Heart right ventricle (tissue), 16 donors: ENCODE measurements around the gene PLEKHH1. TPM values are rescaled to one million over a fixed set of nuclear protein-coding genes. Genes with fewer than 3 reads are reported as not detected.

Experiments
- ATAC-seq, 8 donors: fragments of 200-7000 bp; cut with Tn5 transposase; one replicate each; pipeline ENCODE4 v1.9.1; 2020; ENCODE audit warnings: mild to moderate bottlenecking in 8 of 8, moderate library complexity in 8 of 8, moderate number of reproducible peaks in 1 of 8
- DNase-seq, 2 donors: peaks; one replicate each; pipeline ENCODE4 v3.0.0-alpha.2; 2020
- H3K27ac ChIP-seq, 10 donors: fragments of 200-600 bp; sonication (generic) in 2 of 10; one replicate each; pipeline versions ENCODE4 v1.5.0 to v1.8.0; 2020 to 2022; ENCODE audit warnings: mild to moderate bottlenecking in 3 of 10
- H3K27me3 ChIP-seq, 7 donors: fragments of 200-600 bp; one replicate each; pipeline ENCODE4 v1.8.0; 2021 to 2022; ENCODE audit warnings: mild to moderate bottlenecking in 2 of 7
- H3K36me3 ChIP-seq, 9 donors: fragments of 200-600 bp; sonication (generic) in 1 of 9; one replicate each; pipeline versions ENCODE4 v1.5.0 to v1.8.0; 2020 to 2022; ENCODE audit warnings: mild to moderate bottlenecking in 2 of 9
- H3K4me1 ChIP-seq, 9 donors: fragments of 200-600 bp; sonication (generic) in 1 of 9; one replicate each; pipeline versions ENCODE4 v1.5.0 to v1.8.0; 2020 to 2022; ENCODE audit warnings: mild to moderate bottlenecking in 4 of 9
- H3K4me3 ChIP-seq, 10 donors: fragments of 200-600 bp; sonication (generic) in 2 of 10; one replicate each; pipeline versions ENCODE4 v1.5.0 to v1.8.0; 2020 to 2022; ENCODE audit warnings: mild to moderate bottlenecking in 7 of 10, moderate library complexity in 2 of 10
- H3K9me3 ChIP-seq, 11 donors: fragments of 200-600 bp in 10 of 11; sonication (generic) in 2 of 11; one replicate each; pipeline versions ENCODE4 v1.5.0 to v1.8.0; 2013 to 2022; ENCODE audit warnings: mild to moderate bottlenecking in 2 of 11, control low read depth in 1 of 11, moderate library complexity in 1 of 11
- CTCF ChIP-seq, 9 donors: fragments of 200-600 bp; sonication (generic) in 2 of 9; IDR thresholded peaks; one replicate each; pipeline versions ENCODE4 v1.5.0 to v1.8.0; 2021 to 2022; ENCODE audit warnings: antibody characterized with exemption in 9 of 9, mild to moderate bottlenecking in 5 of 9, moderate library complexity in 1 of 9
- WGBS, 2 donors: extraction: QIAGEN DNeasy Blood & Tissue Kit; methylation state at CpG; one replicate each; pipeline ENCODE4 v1.1.7; 2013; ENCODE audit warnings: inconsistent platforms in 1 of 2; 5-methylcytosine and 5-hydroxymethylcytosine counted together
- intact Hi-C, 10 donors: fragments of 100-400 bp; cut with DNase I; formaldehyde crosslinking; loops; one replicate each; pipeline versions ENCODE4 v1.11.1 to v1.14.2; 2022
- polyA plus RNA-seq, 2 donors: library from polyadenylated mRNA; stranded (reverse); fragments of 200-250 nt; gene quantifications; one replicate each; pipeline ENCODE4 v1.2.3, GENCODE V29; 2013
- total RNA-seq, 10 donors: library from RNA; stranded (reverse); fragmentation: NEBNext Ultra II Directional in 3 of 10; extraction: Animal tissue kit (Norgen Biotek cat#: 25700) in 3 of 10; gene quantifications; one replicate each; pipeline versions ENCODE4 v1.2.1 to v1.2.4, GENCODE V29; 2021 to 2023
- donor health status: Arrhythmogenic right ventricular cardiomyopathy.
- donor health status: ischemic (EF 13 %, LVEDD 7.1; RV severe dilation, severe dysfunction).
- donor health status: healthy with polysubstance abuse.
- donor health status: DM: no; HTN: yes; CAD: no.
- donor health status: DM: no; HTN: no; CAD: no.
- donor health status: ischemic (EF 25% LVEDD 6.9; RV normal size, moderate dysfunction).
- donor health status: ischemic (EF 25% LVEDD 5.7; RV mildly dilated, moderate dysfunction).
- donor health status: healthy.
- donor health status: DM: yes; HTN: yes; CAD: no.
- donor health status: Ischemic cardiomyopathy.
- donor health status: ischemic (EF 35%, LVEDD 5.7; RV mildly dilated, moderate dysfunction).
- donor health status: nonischemic (EF 11% LVEDD 7.7; RV severe dilation, severe dysfunction).
- donor health status: DM: yes; HTN: yes; CAD: no.
- donor health status: PGD.
- donor health status: ischemic (EF 29% LVEDD 5.4; RV normal size, mild dysfunction).
- donor health status: nonischemic (EF 23%, LVEDD 6.1; RV moderate dilation, normal function).

The PLEKHH1 gene
- total and polyA plus RNA-seq, 12 donors, result 1.7 to 14.8 (median 3.7) TPM

GRCh38 chr14:67522270-67522669, 10.8 kb upstream of the PLEKHH1 start:
- DNase-seq (no peak), ATAC-seq (peak in 2 of 8 donors; percentile 15 to 35)
- no peaks in the 10 kb centered on the region for H3K9me3 ChIP-seq
- intact Hi-C loops, result loop anchor here in 2 of 10 donors (10.0 kb wide), 2 partner anchors 53 to 183 kb away; partner anchors contain the start of gene RDH12 (in 1 of the 2)
- peaks cover 0 to 86% (median 30%) of the 10 kb centered on the region in 7 donors for H3K27me3 ChIP-seq
- H3K4me1 ChIP-seq, result peaks cover 0 to 8% (median 0%) of the 10 kb centered on the region in 9 donors
- H3K4me3 ChIP-seq, result no peak overlapping the region
- WGBS, 2 donors, result 26 to 52% methylated on average over 2 of the region's 2 CpGs
- H3K36me3 ChIP-seq, result no peaks in the 10 kb centered on the region
- H3K27ac ChIP-seq, result no peak overlapping the region
- no peak for TF ChIP-seq CTCF (IDR thresholded peaks at IDR 0.05)

- Histone ChIP-seq H3K4me3 (no peak overlapping the region), H3K27ac (no peak overlapping the region), H3K9me3 (no peaks in the 10 kb centered on the region), H3K27me3 (peaks cover 0 to 70% (median 23%) of the 10 kb centered on the region in 7 donors), H3K36me3 (no peaks in the 10 kb centered on the region), H3K4me1 (peaks cover 0 to 6% (median 0%) of the 10 kb centered on the region in 9 donors)
- DNase-seq, result no peak
- intact Hi-C loops, result loop anchor here in 2 of 10 donors (10.0 kb wide), 2 partner anchors 51 to 181 kb away; partner anchors contain the start of gene RDH12 (in 1 of the 2)
- TF ChIP-seq CTCF (IDR thresholded peaks at IDR 0.05), result no peak
- 70 to 79% methylated on average over 7 of the region's 7 CpGs for WGBS, 2 donors
- no peak for ATAC-seq
Observed at GRCh38 chr14:67523764-67524633, 9.1 kb upstream of the PLEKHH1 start.

- Histone ChIP-seq H3K27ac (no peak overlapping the region), H3K9me3 (no peaks in the 10 kb centered on the region), H3K4me3 (no peak overlapping the region), H3K27me3 (peaks cover 0 to 64% (median 18%) of the 10 kb centered on the region in 7 donors), H3K4me1 (peaks cover 0 to 6% (median 0%) of the 10 kb centered on the region in 9 donors), H3K36me3 (no peaks in the 10 kb centered on the region)
- DNase-seq (no peak), ATAC-seq (no peak)
- no peak for TF ChIP-seq CTCF (IDR thresholded peaks at IDR 0.05)
- intact Hi-C loops, result loop anchor here in 2 of 10 donors (10.0 kb wide), 2 partner anchors 50 to 180 kb away; partner anchors contain the start of gene RDH12 (in 1 of the 2)
- WGBS, 2 donors, result 66 to 81% methylated on average over 3 of the region's 3 CpGs
Observed at GRCh38 chr14:67524634-67524963, 8.5 kb upstream of the PLEKHH1 start.

GRCh38 chr14:67525389-67525788, 7.7 kb upstream of the PLEKHH1 start:
- ATAC-seq, result no peak
- WGBS, 2 donors, result 91 to 93% methylated on average over 4 of the region's 4 CpGs
- peaks cover 0 to 6% (median 0%) of the 10 kb centered on the region in 9 donors for H3K4me1 ChIP-seq
- H3K4me3 ChIP-seq, result no peak overlapping the region
- no peaks in the 10 kb centered on the region for H3K9me3 ChIP-seq
- intact Hi-C loops, result loop anchor here in 7 of 10 donors (5.0 to 10.0 kb wide), 5 partner anchors 42 to 179 kb away; partner anchors contain the start of gene RDH12 (in 3 of the 7)
- no peak for DNase-seq
- no peak overlapping the region for H3K27ac ChIP-seq
- peaks cover 0 to 60% (median 18%) of the 10 kb centered on the region in 7 donors for H3K27me3 ChIP-seq
- TF ChIP-seq CTCF (IDR thresholded peaks at IDR 0.05), result no peak
- H3K36me3 ChIP-seq, result no peaks in the 10 kb centered on the region
